ENCODE measurements around the gene ZNF101.

Gene ZNF101

GRCh38 chr19:19668230-19669012 is at the start of gene ZNF101:
ZNF101 (plus strand) TSS chr19:19668839; CDS start chr19:19668964, 125 bp downstream.
- DNase-seq (ENCODE audit: low read depth in 3 of 3, low spot score in 1 of 3): peak; percentile 83 to 92 (median 86)

GRCh38 chr19:19619181-19619848 is 49.3 kb upstream of the ZNF101 start:
- DNase-seq (ENCODE audit: low read depth in 3 of 3, low spot score in 1 of 3): no peak

GRCh38 chr19:19619849-19620210 is 48.8 kb upstream of the ZNF101 start:
- DNase-seq (ENCODE audit: low read depth in 3 of 3, low spot score in 1 of 3): no peak

- DNase-seq (ENCODE audit: low read depth in 3 of 3, low spot score in 1 of 3): no peak
These were observed 45.3 kb upstream of the ZNF101 start for GRCh38 chr19:19623383-19623782.

- DNase-seq (ENCODE audit: low read depth in 3 of 3, low spot score in 1 of 3): no peak
These were observed 44.5 kb upstream of the ZNF101 start for GRCh38 chr19:19624032-19624570.

GRCh38 chr19:19626516-19627472 is 41.8 kb upstream of the ZNF101 start:
- DNase-seq (ENCODE audit: low read depth in 3 of 3, low spot score in 1 of 3): no peak

GRCh38 chr19:19627621-19628500 is 40.8 kb upstream of the ZNF101 start, which contains the start of gene LPAR2:
LPAR2 (minus strand) TSS chr19:19628220; CDS start chr19:19627275, 945 bp downstream.
- DNase-seq (ENCODE audit: low read depth in 3 of 3, low spot score in 1 of 3): peak; percentile 61 to 67 (median 66)

GRCh38 chr19:19628501-19629134 is 40.0 kb upstream of the ZNF101 start:
- peak in 1 of 3 donors; percentile 37 for DNase-seq (ENCODE audit: low read depth in 3 of 3, low spot score in 1 of 3)

GRCh38 chr19:19630062-19630414 is 38.6 kb upstream of the ZNF101 start:
- no peak for DNase-seq (ENCODE audit: low read depth in 3 of 3, low spot score in 1 of 3)

GRCh38 chr19:19630426-19630825 is 38.2 kb upstream of the ZNF101 start:
- DNase-seq (ENCODE audit: low read depth in 3 of 3, low spot score in 1 of 3): no peak

- DNase-seq (ENCODE audit: low read depth in 3 of 3, low spot score in 1 of 3): no peak
These were observed 37.3 kb upstream of the ZNF101 start for GRCh38 chr19:19631346-19631745.

- no peak for DNase-seq (ENCODE audit: low read depth in 3 of 3, low spot score in 1 of 3)
These were observed 36.0 kb upstream of the ZNF101 start for GRCh38 chr19:19632661-19633060.

- no peak for DNase-seq (ENCODE audit: low read depth in 3 of 3, low spot score in 1 of 3)
These were observed 34.7 kb upstream of the ZNF101 start for GRCh38 chr19:19633711-19634515.

- DNase-seq (ENCODE audit: low read depth in 3 of 3, low spot score in 1 of 3): no peak
These were observed 33.9 kb upstream of the ZNF101 start for GRCh38 chr19:19634516-19635312.

- no peak for DNase-seq (ENCODE audit: low read depth in 3 of 3, low spot score in 1 of 3)
These were observed 33.3 kb upstream of the ZNF101 start for GRCh38 chr19:19635313-19635702.

- DNase-seq (ENCODE audit: low read depth in 3 of 3, low spot score in 1 of 3): no peak
These were observed 32.0 kb upstream of the ZNF101 start for GRCh38 chr19:19636573-19637185.

GRCh38 chr19:19637186-19637522 is 31.5 kb upstream of the ZNF101 start:
- no peak for DNase-seq (ENCODE audit: low read depth in 3 of 3, low spot score in 1 of 3)
